ENCODE data around the gene HSD11B1.
A peak's percentile ranks its signal among the peaks of the same experiment; 100 is the strongest.

The HSD11B1 gene

GRCh38 chr1:209755926-209756614 lies 51.4 kb downstream of the HSD11B1 start, which contains the start of gene TRAF3IP3:
Gene TRAF3IP3 (plus strand): TSS chr1:209756053. CDS start chr1:209760040, 3,987 bp downstream.
- no peak for DNase-seq (ENCODE audit: low spot score)

DNA sequence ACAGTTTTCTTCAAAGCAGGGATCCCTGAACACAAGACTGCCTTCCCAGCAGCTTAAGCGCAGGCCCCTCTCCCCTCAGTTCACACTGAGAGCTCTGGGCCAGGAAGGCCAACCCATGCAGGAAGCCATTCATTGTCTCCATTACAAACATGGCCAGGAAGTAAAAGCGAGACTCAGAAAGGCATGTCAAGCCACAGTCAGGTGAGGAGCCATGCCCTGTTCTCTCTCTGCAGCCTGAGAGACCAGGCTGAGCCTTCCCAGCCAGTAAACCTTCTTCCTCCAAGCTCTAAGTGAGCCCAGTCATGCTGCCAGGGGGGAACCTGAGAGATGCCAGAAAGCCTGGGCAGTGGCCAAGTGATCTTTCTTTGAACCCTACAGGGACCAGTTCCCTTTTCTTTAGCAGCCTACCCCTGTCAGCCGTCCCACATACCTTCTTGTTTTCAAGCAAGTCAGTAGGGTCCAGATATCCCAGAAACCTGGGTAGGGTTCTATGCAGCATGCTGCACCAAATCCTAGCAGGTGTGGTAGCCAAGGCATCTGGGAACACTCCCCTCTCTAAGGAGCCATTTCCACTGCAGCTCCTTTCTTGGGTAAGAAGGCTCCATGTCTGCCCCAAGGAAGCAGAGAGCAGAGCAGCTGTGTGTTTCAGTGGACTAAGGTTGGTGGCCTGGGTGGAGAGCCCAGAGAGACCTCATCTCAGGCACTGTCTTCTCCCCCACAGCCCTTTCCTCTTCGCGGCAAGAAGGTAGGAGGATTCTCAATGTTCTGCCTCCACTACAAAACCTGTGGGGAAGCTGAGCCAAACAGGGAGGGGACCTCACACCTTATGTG lies 52.2 kb downstream of the HSD11B1 start:
- DNase-seq (ENCODE audit: low spot score): no peak

GRCh38 chr1:209758400-209758799 lies 53.8 kb downstream of the HSD11B1 start:
- DNase-seq (ENCODE audit: low spot score): no peak

DNA sequence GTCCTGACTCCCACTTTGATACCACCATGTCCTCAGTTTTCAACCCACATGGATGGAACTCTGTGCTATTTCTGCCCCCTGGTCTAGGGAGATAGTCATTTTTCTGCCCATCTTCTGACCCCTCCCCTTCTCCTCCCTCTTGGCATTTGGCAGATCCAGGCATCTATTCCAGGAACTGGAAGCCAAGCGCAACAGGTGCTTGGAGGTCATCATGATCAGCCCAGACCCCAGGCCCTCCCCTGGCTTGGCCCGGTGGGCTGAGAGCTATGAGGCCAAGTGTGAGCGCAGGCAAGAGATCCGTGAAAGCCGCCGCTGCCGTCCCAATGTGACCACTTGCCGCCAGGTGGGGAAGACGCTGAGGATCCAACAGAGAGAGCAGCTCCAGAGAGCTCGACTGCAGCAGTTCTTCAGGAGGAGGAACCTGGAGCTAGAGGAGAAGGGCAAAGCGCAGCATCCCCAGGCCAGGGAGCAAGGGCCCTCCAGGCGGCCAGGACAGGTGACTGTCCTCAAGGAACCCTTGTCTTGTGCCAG lies 55.2 kb downstream of the HSD11B1 start:
- no peak for DNase-seq (ENCODE audit: low spot score)

GRCh38 chr1:209761011-209761635 lies 56.5 kb downstream of the HSD11B1 start:
- DNase-seq (ENCODE audit: low spot score): no peak

- DNase-seq (ENCODE audit: low spot score): no peak
Measured at GRCh38 chr1:209766051-209766450, 61.4 kb downstream of the HSD11B1 start.

GRCh38 chr1:209767096-209767495 lies 62.5 kb downstream of the HSD11B1 start:
- no peak for DNase-seq (ENCODE audit: low spot score)

GRCh38 chr1:209767706-209768105 lies 63.1 kb downstream of the HSD11B1 start:
- DNase-seq (ENCODE audit: low spot score): no peak

- DNase-seq (ENCODE audit: low spot score): no peak
Measured at GRCh38 chr1:209768354-209768774, 63.7 kb downstream of the HSD11B1 start.

DNA sequence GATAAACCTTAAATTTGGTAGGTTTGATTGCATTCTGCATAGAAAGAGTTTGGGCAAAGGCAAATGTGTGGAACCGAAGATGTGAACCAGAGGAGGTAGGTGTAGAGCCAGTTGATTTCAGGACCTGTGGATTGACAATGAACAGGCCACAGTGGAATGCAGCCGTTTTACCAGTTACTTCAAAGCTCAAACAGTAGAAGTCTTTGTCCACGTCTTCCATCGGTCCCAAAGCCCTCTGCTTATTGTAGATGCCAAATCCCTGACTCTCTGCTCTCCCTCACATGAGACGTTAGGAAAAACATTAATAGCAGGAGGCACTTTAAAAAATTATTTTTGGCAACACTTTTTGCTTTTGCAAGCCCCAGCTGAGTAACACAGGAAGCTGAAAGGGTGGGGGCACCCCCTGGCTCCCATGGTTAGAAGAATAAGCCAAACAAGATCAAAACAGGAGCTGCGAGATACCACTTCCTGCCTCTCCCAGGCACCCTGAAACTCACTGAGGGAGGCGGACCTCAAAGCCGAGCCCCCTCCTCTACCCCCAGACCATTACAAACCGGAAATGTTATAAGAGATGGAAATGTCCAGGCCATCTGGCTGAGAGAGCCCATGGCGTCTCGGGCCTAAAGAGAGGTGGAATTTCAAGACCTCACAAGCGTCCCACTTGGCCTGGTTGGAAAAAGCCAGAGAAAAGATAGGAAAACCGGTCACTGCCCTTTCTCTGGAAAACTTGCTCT lies 64.7 kb downstream of the HSD11B1 start:
- DNase-seq (ENCODE audit: low spot score): peak; percentile 73

DNA sequence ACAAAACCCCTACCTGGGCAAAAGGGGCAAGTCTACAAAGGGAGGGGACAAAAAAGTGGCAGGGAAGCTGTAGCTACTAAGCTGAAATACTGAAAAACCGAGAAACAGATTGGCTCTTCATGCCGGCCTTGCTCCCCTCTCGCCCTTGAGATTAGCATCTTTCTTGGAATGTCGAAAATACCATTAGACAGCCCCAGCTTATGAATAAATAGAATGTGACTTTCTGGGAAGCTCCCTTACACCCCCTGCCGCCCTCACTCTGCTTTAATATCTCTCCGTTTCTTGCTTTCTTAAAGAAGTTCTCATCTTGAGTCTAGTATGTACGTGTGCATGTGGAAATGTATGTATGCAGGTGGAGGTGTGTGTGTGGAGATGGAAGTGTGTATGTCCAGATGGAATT lies 65.3 kb downstream of the HSD11B1 start:
- DNase-seq (ENCODE audit: low spot score): no peak

DNA sequence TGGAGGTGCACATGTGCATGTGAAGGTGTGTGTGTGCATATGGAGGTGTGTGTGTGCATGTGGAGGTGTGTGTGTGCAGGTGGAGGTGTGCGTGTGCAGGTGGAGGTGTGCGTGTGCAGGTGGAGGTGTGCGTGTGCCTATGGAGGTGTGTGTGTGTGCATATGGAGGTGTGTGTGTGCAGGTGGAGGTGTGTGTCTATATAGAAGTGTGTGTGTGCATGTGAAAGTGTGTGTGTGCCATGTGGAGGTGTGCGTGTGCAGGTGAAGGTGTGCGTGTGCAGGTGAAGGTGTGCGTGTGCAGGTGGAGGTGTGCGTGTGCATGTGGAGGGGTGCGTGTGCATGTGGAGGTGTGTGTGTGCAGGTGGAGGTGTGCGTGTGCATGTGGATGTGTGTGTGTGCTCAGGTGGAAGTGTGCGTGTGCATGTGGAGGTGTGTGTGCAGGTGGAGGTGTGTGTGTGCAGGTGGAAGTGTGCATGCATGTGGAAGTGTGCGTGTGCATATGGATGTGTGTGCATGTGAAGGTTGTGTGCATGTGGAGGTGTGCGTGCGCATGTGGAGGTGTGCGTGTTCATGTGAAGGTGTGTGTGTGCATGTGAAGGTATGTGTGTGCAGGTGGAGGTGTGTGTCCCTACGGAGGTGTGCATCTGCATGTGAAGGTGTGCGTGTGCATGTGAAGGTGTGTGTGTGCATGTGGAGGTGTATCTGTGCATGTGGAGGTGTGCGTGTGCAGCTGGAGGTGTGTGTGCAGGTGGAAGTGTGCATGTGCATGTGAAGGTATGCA lies 66.2 kb downstream of the HSD11B1 start:
- DNase-seq (ENCODE audit: low spot score): no peak

- no peak for DNase-seq (ENCODE audit: low spot score)
Measured at GRCh38 chr1:209772126-209772525, 67.5 kb downstream of the HSD11B1 start.

- no peak for DNase-seq (ENCODE audit: low spot score)
Measured at GRCh38 chr1:209774592-209774991, 69.9 kb downstream of the HSD11B1 start.

DNA sequence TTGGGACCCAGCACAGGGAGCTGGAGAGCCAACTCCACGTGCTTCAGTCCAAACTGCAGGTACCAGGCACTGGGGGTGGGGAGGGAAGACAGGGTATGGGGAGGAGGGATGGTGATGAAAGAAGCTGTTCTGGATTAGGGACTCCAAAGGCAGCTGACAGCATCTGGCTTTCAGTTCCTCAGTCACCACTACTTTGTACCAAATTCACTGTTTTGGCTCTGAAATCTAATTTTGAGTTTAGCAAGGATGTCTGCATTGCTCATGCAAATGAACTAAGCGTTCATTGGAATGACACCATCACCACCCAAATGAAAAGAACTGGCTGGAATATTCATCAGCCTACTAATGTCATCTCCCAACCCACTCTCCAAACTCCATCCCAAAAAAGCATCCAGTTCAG lies 71.0 kb downstream of the HSD11B1 start:
- no peak for DNase-seq (ENCODE audit: low spot score)

DNA sequence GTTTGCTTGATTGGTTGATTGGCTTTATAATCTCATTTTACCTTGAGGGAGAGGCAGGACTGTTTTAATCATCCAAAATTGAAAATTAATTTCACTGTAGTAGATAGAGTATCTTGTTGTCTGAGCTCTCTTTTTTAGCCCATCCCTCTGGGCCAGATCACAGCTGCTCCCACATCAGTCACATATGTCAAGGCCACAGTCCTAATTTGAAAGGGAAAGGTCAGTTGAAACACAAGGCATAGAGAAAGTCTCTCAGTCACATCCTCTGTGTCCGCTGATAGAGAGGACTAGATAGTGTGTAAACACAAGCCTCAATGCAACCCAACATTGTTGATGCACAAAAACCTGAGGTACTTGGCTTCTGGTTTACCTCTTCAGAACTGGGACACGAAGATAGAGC lies 72.9 kb downstream of the HSD11B1 start:
- no peak for DNase-seq (ENCODE audit: low spot score)

DNA sequence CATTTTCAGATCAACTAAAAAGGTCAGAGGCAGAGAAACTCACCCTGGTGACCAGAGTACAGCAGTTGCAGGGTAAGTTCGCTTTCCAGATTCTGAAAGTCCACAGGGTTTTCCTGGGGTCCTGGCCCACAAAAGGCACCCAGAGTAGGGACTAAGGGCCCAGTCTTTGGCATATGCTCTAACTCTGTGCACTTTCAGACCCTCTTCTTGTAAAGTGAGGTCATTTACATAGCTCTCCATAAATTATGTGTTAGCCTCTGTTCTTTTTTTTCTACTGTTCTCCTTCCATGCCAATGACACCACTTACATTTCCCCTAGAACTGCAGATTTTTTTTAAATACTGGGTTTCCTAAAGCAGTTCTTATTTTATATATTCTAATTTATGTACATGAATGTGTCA lies 73.5 kb downstream of the HSD11B1 start:
- DNase-seq (ENCODE audit: low spot score): no peak

DNA sequence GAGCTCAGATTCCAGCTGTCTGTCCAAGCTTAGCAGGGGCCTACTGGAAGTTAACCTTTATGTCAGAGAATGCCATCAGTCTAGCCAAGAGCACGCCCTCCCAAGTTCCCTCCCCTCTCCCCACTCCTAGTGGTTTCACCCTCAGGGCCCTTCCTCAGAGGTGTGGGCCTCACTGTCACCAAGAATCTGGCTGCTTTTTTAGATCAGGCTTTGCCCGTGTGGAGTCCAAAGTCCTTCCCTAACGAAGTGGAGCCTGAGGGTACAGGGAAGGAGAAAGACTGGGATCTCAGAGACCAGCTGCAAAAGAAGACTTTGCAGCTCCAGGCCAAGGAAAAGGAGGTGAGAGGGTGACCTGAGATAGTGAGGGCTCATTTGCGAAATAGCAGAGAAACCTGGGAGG lies 75.6 kb downstream of the HSD11B1 start:
- no peak for DNase-seq (ENCODE audit: low spot score)

- DNase-seq (ENCODE audit: low spot score): no peak
Measured at GRCh38 chr1:209783386-209783785, 78.7 kb downstream of the HSD11B1 start.

Measured in AG08396 (cell line).